HG02852 (cell line): ENCODE results near the gene ANGEL2.
"Not testable (repeated sequence)": the region's sequence is repeated elsewhere in the genome, so short reads cannot be mapped to it uniquely, and the experiment has no call there.

ENCODE experiments used
- ATAC-seq: cut with Tn5 transposase; IDR thresholded peaks from one replicate; pipeline ENCODE4 v1.9.1; 2021; ENCODE audit warnings: mild to moderate bottlenecking, moderate library complexity; ENCODE audit not compliant: unreplicated experiment

ANGEL2 gene

DNA sequence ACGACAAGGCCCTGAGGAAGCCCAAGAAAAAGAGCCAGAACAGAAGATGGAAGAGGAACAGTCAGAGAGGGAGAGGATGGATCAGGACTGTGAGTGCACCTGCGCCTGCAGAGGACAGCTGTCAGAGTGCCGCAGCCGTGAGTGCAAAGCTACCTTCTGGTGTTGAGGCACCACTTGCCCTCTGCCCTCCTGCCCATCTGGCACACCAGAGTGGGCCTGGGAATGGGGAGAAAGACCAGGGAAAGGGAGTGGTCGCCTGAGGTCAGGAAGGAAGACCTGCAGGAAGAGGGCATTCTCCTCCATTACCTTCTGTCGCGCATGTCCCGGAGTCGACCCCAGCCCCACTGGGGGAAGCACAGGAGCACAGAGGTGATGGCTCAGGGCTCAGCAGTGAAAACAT, 39.1 kb downstream of the ANGEL2 start:
- ATAC-seq: no peak

DNA sequence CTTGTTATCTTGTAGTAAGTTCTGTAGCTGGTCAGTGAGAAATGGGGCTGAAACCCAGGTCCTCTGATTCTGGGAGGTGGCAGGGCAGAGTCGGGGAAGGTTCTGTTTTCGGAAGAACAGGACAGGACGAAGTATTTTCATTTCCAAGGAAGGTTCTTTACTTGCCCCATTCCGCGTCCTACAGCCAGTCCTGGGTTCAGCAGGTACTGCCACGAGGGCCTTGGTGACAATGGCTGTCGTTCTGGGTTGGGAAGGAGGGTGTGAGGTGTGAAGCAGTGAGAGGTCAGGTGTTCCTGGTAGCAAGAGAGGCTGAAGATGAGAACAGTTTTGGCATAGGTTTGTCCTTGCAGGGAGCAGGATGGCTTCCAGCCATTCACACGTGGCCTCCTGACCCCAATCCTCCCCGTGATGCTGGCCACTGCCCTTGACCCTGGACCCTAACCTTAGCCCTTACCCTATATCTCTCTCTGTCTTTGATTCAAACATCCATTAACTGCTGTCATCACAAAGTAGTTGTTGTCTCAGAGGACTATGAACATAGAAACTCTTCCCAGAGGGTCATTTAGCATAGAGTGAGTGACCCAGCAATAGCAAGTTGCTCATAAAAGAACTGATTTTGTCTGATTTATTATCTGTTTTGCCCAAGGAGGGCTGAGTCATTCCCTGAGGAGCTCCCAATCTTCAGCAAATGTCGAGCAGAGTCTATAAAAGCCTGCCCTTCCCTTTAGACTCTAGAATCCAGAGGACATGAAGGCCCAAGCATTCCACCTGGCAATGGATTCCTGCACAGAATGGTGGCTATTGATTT, 40.4 kb downstream of the ANGEL2 start:
- ATAC-seq: no peak

DNA sequence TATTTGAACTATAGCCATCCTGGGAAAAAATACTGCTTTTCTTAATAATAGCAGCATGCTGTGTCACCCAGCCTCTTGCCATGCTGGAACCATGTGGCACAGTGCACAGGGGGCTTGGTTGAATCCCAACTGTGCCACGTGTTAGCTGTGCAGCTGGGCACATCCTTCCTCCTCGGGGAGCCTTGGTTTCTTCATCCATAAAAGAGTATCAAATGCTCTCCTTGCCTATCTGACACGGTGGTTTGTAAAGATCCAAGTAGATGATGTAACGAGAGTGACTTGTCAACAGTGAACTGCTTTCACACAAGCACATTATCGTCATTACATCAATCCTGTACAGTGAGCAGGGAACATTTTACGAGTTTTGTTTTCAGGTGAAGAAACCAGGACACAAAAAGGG, 41.0 kb downstream of the ANGEL2 start:
- no peak for ATAC-seq

DNA sequence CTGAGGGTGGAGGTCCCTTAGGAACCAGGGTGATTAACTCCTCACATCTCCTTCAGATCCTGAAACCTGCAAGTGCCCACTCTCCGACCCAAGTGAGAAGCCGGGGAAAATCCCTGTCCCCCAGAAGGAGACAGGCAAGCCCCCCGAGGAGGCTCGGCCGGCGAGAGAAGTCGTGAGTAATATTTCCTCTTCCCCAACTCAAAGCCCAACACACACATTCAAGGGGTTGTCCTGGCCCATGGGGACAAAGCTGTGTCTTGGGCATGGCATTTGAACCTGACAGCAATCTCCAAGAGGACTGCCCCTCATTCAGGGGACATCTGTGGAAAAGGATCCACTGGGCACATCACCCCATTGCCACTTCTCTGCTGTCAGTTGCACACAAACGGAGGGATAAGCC, 41.8 kb downstream of the ANGEL2 start:
- ATAC-seq: no peak

DNA sequence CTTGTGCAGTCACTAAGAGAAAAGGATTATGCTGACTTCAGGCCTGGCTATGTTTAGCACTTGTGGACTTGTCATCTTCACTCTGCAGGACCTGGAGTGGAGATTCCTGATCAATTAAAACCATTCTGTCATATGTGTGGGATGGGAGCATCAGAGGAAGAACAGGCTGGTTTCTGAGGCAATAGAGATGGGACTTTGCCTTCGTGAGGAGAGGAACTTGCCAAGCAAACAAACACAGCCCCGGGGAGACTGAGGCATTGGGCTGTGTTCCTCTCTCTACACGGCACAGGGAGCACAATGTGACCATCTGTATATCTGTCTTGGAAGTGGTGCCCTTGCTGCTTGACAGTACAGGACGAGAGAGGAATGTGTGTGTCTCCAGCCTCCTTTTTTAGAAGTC, 42.2 kb downstream of the ANGEL2 start:
- no peak for ATAC-seq

DNA sequence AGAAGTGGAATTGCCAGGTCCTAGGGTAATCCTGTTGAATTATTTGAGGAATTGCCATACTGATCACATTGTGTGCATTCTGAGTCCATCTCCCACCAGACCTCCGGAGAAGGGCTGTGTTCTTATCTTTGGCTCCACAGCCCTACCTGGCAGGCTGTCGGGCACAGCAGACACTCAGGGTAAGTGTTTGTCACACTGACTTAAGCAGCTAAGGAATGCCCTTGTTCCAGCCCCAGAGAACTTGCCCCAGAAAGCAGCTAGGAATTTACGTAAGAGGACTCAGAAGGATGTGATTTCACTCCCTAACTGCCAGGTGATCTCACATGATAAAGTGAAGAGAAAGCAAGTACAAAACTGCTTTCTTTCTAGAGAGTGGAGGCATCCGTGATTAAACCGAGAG, 44.4 kb downstream of the ANGEL2 start:
- ATAC-seq: no peak

DNA sequence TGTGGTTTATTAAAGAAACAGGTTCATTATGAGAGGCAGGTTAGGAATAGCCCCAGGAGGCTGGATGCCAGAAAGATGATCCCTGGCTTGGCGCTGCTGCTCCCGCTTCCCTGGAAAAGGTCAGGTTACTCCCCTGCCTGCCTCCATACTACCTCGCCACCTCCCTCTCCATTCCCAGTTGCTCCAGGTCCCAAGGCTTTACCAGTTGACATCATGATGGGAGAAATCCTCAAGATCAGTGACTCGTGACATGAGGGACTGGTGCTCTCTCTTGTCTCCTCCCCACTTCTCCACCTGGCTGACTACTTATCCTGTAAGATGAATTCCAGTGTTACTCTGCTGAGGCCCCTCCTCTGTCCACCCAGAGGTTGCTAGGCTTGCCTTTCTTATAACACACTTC, 45.6 kb downstream of the ANGEL2 start:
- ATAC-seq: no peak

DNA sequence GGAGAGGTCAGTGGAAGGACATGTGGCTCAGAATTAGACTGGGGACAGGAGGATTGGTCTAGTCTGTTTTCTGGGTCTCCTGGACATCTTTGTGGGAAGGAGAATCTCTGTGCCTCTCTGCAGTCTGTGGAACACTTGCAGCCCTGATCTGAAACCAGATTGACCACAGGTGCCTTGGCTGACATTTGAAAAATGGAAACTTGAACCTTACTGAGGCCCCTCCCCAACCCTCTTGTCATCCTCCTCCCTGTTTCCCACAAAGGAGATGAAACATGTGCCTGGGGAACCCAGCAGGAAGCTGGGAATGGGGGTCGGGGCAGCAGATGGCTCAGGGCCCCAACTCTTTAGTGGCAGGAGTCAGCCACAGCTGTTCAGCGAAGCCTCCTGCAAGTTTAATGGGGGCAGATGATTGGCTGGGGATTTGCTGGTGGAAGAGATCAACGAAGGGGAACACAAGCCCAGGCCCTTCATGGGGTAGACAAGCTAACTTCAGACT, 47.3 kb downstream of the ANGEL2 start:
- peak; percentile 60 for ATAC-seq

DNA sequence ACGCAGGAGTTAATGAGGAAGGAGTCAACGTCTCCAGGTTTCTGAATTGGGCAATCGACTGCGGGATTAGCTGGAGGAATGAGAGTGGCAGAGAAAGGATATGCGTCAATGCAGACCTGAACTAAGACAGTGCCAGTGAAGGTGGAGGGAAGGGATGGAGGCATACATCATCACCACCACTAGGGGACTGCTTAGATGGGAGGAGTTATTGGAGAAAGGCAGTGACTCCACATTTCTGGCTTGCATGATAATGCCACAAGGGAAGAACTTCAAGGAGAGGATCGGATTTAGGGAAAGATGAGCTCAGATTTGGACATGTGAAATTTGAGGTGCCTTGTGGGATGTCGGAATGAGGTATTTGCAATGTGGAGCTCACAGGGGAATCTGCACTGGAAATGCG, 47.9 kb downstream of the ANGEL2 start:
- ATAC-seq: no peak

DNA sequence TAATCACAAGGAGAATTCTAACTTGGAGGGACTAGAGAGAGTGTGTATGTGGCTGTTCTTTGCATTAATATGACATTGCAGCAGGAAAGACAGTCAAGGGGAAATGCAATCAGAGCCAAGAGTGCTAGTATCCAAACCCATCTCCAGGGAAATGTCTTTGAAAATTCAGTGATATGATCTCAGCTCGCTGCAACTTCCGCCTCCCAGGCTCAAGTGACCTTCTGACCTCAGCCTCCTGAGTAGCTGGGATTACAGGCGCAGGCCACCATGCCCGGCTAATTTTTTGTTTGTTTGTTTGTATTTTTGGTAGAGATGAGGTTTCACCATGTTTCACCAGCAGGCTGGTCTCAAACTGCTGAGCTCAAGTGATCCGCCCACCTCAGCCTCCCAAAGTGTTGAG, 49.1 kb downstream of the ANGEL2 start:
- no peak for ATAC-seq

DNA sequence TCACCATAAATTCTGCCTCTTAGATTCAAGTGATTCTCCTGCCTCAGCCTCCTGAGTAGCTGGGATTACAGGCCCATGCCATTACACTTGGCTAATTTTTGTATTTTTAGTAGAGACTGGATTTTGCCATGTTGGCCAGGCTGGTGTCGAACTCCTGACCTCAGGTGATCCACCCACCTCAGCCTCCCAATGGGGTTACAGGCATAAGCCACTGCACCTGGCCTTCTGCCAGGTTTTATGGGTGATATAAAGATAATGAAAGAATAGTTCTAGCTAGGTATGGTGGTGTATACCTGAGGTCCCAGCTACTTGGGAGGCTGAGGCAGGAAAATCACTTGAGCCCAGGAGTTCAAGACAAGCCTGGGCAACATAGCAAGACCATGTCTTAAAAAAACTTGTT, 50.7 kb downstream of the ANGEL2 start:
- not testable (repeated sequence) for ATAC-seq

DNA sequence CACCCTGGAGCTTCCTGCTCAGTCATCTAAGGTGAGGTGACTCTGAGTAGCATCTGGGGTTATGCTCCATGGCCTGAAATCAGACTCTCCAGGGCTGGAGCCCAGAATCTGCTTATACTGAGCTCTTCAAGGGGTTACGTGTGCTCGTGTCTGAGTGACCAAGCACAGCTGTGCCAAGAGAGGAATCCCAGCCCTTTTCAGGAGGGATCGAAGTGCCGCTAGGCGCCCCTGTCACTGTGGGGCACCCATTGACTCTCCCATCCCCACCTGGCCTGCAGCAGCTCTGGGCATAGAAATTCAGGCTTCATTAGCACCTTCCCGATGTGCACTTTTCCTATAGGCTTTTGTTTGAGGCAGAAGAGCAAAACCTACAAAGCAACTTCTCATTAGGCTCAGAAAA, 51.6 kb downstream of the ANGEL2 start:
- no peak for ATAC-seq

DNA sequence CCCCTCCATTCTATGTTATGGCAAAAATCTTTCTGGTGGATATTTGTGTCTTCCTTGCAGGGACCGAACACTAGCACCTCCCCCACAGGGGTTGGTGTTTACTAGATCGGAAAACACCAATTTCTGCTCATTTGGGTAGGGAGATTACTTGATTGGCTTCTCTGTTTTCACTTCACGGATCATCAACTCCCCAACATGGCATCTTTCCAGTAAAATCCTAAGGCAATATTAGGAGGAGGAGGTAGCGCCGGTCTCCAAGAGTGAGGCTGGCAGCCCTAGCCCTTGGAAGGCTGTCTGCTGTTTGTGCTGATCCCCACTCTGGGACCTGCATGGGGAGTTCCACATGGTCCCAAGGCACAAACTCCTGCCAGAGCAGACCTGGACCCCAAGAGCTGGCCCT, 53.2 kb downstream of the ANGEL2 start:
- ATAC-seq: no peak

DNA sequence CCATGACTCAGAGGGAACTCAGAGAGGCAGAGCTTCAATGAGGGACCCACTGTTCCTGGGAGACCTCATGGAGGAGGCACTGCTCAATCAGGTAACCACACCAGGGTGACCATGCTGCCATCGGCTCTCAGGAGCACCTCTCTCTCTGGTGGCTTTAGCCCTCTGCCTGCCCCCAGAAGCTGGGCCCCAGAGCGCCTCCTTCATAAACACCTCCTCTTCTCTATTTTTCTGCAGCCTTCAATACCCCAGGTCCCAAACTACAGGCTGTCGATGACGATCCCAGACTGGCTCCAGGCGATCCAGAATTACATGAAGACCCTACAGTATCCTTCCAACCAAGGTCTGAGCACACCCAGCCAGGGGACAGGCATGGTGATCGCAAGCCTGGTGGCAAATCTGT, 54.7 kb downstream of the ANGEL2 start:
- no peak for ATAC-seq

DNA sequence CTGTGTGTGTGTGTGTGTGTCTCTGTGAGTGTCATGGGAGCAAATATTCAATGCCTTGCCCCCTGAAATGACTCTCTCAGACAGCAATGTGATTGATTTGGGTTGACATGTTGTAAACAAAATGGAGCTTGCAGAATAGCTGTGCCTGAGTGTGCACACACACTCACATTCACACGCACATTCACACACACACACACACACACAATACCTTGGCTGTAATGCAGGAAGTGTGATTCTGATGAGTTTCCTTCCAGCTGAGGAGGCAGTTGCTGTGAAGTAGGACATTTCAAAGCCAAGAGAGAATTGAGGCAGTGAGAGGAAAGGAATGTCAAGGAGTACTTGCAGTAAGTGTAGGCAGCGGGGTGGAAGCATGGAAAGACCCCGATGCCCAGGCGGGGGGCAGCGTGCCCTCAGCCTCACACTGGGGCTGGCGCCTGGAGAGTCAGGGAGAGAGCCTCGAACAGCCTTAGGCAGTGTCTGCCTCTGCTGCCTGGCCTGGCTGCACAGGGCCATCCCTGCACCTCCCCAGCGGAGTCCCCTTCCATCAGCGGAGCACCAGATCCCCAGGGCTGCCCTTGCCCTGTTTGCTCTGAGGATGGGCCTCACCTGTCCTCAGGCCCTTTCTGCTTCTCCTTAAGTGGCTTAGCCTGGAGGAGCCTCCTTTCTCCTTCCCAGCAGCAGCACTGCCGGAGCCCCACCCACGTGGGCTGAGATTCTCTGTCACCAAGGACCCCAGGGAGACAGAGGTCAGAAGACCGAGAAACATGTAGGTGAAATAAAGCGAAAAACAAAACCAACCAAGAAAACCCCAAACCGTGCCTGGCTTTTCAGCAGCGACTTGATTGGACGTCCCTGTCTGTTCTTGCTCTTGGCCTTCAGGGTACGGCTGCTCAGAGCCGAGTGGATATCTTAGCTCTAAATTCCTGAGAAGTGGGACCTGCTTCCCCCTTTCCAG, 56.1 kb downstream of the ANGEL2 start:
- ATAC-seq: peak; percentile 74

DNA sequence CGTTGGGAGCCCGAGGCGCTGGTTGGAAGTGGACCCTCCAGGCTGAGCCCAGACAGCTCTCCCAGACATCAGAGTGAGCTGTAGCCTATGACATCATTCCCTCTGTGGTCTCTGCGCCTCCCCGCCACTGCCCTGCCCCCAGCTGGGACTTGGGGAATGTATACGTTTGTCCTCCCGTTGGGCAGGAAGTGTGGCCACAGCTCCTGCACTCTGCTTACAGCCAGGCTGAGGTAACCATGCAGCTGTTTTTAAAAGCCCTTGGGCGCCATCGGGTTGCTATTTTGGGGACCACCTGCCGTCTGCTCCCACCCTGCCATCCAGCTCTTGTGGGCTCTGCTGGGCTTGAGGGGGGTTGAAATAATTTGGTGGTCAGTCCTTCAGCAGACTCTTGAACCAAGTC, 57.5 kb downstream of the ANGEL2 start:
- no peak for ATAC-seq

DNA sequence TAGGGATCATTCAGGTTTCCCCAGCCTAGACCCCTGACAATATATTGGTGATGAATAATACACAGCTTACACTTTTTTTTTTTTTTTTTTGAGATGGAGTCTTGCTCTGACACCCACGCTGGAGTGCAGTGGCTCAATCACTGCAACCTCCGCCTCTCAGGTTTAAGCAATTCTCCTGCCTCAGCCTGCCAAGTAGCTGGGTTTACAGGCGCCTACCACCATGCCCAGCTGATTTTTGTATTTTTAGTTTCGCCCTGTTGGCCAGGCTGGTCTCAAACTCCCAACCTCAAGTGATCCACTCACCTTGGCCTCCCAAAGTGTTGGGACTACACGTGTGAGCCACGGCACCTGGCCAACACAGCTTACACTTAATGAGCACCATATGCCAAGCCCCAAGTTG, 58.1 kb downstream of the ANGEL2 start:
- no peak for ATAC-seq

DNA sequence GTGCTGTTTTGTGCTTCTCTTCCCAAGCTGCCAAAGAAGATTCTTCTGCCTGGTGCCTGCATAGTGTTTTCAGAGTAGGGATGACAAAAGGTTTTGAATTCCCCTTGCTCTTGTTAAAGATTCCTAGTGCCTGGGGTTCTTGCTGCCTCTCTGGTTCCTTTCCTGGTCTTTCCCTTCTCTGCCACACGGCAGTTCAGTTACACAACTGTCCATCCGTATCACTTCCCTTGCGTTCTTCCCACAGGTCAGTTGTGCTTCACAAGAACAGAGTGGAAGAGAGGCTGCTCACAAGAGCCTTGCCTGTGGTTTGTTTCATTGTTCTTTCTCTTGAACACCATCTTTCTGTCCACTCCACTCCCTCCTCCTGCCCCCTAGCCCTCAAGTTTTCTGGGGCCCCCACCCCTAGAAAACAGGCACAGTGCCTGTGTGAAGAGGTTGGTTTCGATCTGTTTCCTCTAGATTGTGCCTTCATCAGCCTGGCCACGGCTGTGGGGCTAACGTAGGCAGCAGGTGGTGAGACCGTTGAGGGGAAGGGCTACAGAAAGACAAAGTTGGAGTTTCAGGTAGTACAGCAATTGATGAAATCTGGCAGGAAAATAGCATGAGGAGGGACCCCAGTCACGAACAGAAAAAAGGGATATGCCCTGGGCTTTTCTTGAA, 59.6 kb downstream of the ANGEL2 start:
- ATAC-seq: no peak

DNA sequence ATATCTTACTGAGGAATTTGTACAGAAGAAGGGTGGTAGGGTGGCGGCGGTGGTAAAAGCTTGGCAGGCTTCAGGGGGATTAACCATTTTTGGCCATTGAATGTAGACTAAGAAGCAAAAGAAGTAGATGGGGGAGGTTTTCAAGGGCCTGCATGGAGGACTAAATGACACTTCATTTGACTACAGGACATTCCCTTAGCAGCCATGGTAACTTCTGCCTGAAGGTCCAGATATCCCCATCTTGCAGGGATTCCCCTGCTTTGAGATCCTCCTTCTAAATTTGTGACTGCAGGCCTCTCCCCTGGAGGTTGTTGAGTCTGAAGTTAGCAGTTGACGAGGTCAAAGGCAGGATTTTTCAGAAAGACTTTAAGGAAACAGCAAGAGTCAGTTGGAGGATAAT, 60.6 kb downstream of the ANGEL2 start:
- ATAC-seq: no peak

DNA sequence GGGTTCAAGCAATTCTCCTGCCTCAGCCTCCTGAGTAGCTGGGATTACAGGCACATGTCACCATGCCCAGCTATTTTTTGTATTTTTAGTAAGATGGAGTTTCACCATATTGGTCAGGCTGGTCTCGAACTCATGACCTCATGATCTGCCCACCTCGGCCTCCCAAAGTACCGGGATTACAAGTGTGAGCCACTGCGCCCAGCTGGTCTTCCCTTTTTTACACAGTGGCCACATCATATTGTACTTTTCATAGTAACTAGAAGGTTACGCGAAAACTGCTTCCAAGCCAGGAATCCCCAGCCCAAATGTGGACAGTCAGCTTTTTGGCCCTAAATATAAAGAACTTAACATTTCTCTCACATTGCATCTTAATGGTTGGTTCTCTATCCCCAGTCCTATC, 61.2 kb downstream of the ANGEL2 start:
- no peak for ATAC-seq

DNA sequence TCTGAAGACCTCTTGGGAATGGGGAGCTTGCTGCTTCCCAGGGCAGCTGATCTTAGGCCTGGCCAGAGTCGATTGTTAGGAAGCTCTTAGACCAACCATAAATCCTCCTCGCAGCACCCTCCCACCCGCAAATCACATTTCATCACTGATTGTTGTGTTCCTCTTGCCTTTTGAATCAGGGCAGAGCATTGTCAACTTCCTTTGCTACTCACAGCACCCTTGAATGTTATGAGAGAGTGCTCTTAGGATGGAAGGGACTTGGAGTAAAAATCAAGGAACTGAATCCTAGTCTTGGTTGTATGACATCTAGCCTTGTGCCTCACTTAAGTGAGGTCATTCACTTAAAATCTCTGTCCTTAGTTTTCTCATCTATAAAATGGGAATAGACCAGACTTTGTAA, 62.3 kb downstream of the ANGEL2 start:
- ATAC-seq: no peak

DNA sequence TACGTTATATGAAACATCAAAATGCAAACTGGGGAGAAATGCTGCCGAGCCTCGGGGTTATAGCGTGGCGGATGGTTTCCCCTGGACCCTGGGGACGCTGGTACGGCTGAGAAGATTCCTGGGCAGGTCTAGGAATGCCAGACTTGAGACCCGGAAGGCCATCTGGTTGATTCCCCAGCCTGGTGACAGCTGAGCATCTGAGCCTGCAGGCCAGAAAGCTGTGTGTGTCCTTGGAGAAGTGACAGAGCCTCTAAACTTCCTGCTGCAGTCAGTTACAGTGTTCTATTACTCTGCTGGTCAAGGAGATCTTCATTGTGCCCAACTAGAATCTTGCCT, 63.1 kb downstream of the ANGEL2 start:
- no peak for ATAC-seq
